ENCODE measurements around the gene NUBP1. TPM values are rescaled to one million over a fixed set of nuclear protein-coding genes. Genes with fewer than 3 reads are reported as not detected.

NUBP1 gene
- polyA plus RNA-seq, 3 donors = 26.9 to 31.1 (median 31.0) TPM

Other genes with a start within 250 kb of the NUBP1 start
- gene EMP2, start 163.2 kb upstream of the NUBP1 start, polyA plus RNA-seq = 10 to 100 TPM; 14.0 to 52.4 (median 23.5) TPM
- gene TEKT5, start 48.9 kb upstream of the NUBP1 start, polyA plus RNA-seq = under 1 TPM in 2 of 3 donors, not detected in 1; 0.10 to 0.28 TPM
- under 1 TPM; 0.06 to 0.56 (median 0.49) TPM for gene TVP23A, start 75.0 kb downstream of the NUBP1 start, polyA plus RNA-seq
- 10 to 100 TPM in 1 of 3 donors, 1 to 10 TPM in 2; 2.9 to 12.1 (median 7.6) TPM for gene CIITA, start 133.4 kb downstream of the NUBP1 start, polyA plus RNA-seq
- gene DEXI, start 198.6 kb downstream of the NUBP1 start, polyA plus RNA-seq = 10 to 100 TPM; 26.2 to 45.1 (median 44.9) TPM
- 10 to 100 TPM in 1 of 3 donors, 1 to 10 TPM in 2; 4.9 to 10.9 (median 7.9) TPM for gene CLEC16A, start 200.7 kb downstream of the NUBP1 start, polyA plus RNA-seq

Data from adipose tissue (tissue), 3 donors.